Vein endothelial cell (primary cell): ENCODE data around the gene RNF144A. TPM values are rescaled to one million over a fixed set of nuclear protein-coding genes. Genes with fewer than 3 reads are reported as not detected.

Experiments
- total RNA-seq: library from RNA; depleted of rRNA; stranded (reverse); fragments of >200 nt; gene quantifications from 2 replicates; pipeline ENCODE4 v1.2.3, GENCODE V29; 2012

The RNF144A gene
- 22.2 and 31.6 TPM in 2 replicates for total RNA-seq

GRCh38 chr2:6917071-6917760 is at the start of gene RNF144A:
Gene RNF144A, plus strand, starts transcription at chr2:6917412. Its CDS starts 79,515 bp downstream, at chr2:6996927.

GRCh38 chr2:6877402-6878304 is 39.6 kb upstream of the RNF144A start, which contains the start of gene RSAD2:
Gene RSAD2, plus strand, starts transcription at chr2:6877777. Its CDS starts 24 bp downstream, at chr2:6877801.

Other genes with a start within 250 kb of the RNF144A start
- gene CMPK2, start 51.5 kb upstream of the RNF144A start, total RNA-seq, result 2.6 and 2.7 TPM in 2 replicates
- 0.33 and 0.67 TPM in 2 replicates for gene RSAD2, start 39.6 kb upstream of the RNF144A start, total RNA-seq